Liver (tissue), 3 donors: ENCODE data around the gene HJV.
"Not testable (repeated sequence)": the region's sequence is repeated elsewhere in the genome, so short reads cannot be mapped to it uniquely, and the experiment has no call there.

Experiments used
- ATF3 ChIP-seq: IDR thresholded peaks from 2 replicates; pipeline ENCODE4 v1.6.1; 2016; ENCODE audit warnings: antibody characterized with exemption
- CTCF ChIP-seq: fragments of 150-350 bp; IDR thresholded peaks from 2 replicates; pipeline ENCODE4 v1.5.1; 2017; ENCODE audit warnings: improper control_type of control experiment, low read depth, low read length; ENCODE audit not compliant: missing input control
- FOXA2 ChIP-seq: IDR thresholded peaks from 2 replicates; pipeline ENCODE4 v1.6.1; 2016; ENCODE audit warnings: antibody characterized with exemption
- GABPA ChIP-seq, 2 donors: IDR thresholded peaks in 1 of 2; conservative IDR thresholded peaks in 1 of 2; 2 replicates each; pipeline ENCODE4 v1.6.1; 2016; ENCODE audit warnings: antibody characterized with exemption in 2 of 2, mild to moderate bottlenecking in 1 of 2, moderate library complexity in 1 of 2
- HNF4A ChIP-seq, 2 donors: conservative IDR thresholded peaks; 2 replicates each; pipeline ENCODE4 v1.6.1; 2016; ENCODE audit warnings: antibody characterized with exemption in 2 of 2, mild to moderate bottlenecking in 2 of 2
- RAD21 ChIP-seq, 2 donors: IDR thresholded peaks; 2 replicates each; pipeline ENCODE4 v1.6.1; 2016; ENCODE audit warnings: antibody characterized with exemption in 2 of 2, mild to moderate bottlenecking in 2 of 2
- REST ChIP-seq: IDR thresholded peaks from 2 replicates; pipeline ENCODE4 v1.6.1; 2016; ENCODE audit warnings: antibody characterized with exemption, mild to moderate bottlenecking
- SP1 ChIP-seq: IDR thresholded peaks from 2 replicates; pipeline ENCODE4 v1.6.1; 2018; ENCODE audit warnings: antibody characterized with exemption, mild to moderate bottlenecking
- YY1 ChIP-seq: IDR thresholded peaks from 2 replicates; pipeline ENCODE4 v1.6.1; 2016; ENCODE audit warnings: antibody characterized with exemption, mild to moderate bottlenecking
- donor health status: healthy.
- donor health status: healthy.

- not testable (repeated sequence) for TF ChIP-seq CTCF; REST; RAD21 (IDR thresholded peaks at IDR 0.05); GABPA (IDR thresholded peaks at IDR 0.05 in 1 of 2, conservative IDR thresholded peaks at IDR 0.05 in 1 of 2); ATF3; YY1; HNF4A (conservative IDR thresholded peaks at IDR 0.05); SP1; FOXA2
Measured at GRCh38 chr1:146025787-146026495, 4.4 kb upstream of the HJV start.
